ENCODE measurements around the gene REXO4. TPM values are rescaled to one million over a fixed set of nuclear protein-coding genes. Genes with fewer than 3 reads are reported as not detected.
A peak's percentile ranks its signal among the peaks of the same experiment; 100 is the strongest.

REXO4 gene
- total RNA-seq, 1 experiment from 2014 or later: 38.6 TPM

DNA sequence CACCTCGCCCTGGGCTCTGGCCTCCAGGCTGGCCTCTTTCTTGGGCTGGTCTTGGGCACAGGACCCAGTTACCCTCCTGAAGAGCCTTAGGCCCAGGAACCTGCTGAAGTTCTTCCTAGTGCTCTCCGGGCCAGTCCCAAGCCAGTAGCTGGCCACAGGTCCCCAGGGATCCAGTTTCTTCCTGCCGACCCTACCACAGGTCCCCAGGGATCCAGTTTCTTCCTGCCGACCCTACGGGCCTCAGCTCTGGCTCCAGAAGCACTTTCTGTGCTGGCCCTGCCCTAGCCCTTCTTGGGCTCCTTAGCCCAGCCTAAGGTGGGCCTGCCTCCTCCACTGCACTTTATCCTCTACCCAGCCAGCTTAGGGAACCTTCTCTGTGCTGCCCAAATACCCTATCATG lies 23.8 kb upstream of the REXO4 start (continued):
- TF ChIP-seq, protein P1, sequence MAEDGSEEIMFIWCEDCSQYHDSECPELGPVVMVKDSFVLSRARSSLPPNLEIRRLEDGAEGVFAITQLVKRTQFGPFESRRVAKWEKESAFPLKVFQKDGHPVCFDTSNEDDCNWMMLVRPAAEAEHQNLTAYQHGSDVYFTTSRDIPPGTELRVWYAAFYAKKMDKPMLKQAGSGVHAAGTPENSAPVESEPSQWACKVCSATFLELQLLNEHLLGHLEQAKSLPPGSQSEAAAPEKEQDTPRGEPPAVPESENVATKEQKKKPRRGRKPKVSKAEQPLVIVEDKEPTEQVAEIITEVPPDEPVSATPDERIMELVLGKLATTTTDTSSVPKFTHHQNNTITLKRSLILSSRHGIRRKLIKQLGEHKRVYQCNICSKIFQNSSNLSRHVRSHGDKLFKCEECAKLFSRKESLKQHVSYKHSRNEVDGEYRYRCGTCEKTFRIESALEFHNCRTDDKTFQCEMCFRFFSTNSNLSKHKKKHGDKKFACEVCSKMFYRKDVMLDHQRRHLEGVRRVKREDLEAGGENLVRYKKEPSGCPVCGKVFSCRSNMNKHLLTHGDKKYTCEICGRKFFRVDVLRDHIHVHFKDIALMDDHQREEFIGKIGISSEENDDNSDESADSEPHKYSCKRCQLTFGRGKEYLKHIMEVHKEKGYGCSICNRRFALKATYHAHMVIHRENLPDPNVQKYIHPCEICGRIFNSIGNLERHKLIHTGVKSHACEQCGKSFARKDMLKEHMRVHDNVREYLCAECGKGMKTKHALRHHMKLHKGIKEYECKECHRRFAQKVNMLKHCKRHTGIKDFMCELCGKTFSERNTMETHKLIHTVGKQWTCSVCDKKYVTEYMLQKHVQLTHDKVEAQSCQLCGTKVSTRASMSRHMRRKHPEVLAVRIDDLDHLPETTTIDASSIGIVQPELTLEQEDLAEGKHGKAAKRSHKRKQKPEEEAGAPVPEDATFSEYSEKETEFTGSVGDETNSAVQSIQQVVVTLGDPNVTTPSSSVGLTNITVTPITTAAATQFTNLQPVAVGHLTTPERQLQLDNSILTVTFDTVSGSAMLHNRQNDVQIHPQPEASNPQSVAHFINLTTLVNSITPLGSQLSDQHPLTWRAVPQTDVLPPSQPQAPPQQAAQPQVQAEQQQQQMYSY (CRISPR knock-in tag; IDR thresholded peaks at IDR 0.05): no peak
- TF ChIP-seq FOXK1 (CRISPR knock-in tag; IDR thresholded peaks at IDR 0.05): no peak
- no peak for TF ChIP-seq ZNF263 (CRISPR knock-in tag; IDR thresholded peaks at IDR 0.05; ENCODE audit: low read depth)
- no peak for TF ChIP-seq TP53 (CRISPR knock-in tag; IDR thresholded peaks at IDR 0.05)
- TF ChIP-seq NR1H2 (CRISPR knock-in tag; IDR thresholded peaks at IDR 0.05): no peak
- no peak for TF ChIP-seq ESRRA (CRISPR knock-in tag; IDR thresholded peaks at IDR 0.05; ENCODE audit: borderline replicate concordance)
- no peak for TF ChIP-seq CREM (CRISPR knock-in tag; IDR thresholded peaks at IDR 0.05)
- no peak for TF ChIP-seq TCF7 (CRISPR knock-in tag; IDR thresholded peaks at IDR 0.05; ENCODE audit: low read depth)
- no peak for TF ChIP-seq NFE2L1 (CRISPR knock-in tag; IDR thresholded peaks at IDR 0.05)
- TF ChIP-seq ATF1 (CRISPR knock-in tag; IDR thresholded peaks at IDR 0.05): no peak
- no peak for TF ChIP-seq HMGA2 (CRISPR knock-in tag; IDR thresholded peaks at IDR 0.05)

DNA sequence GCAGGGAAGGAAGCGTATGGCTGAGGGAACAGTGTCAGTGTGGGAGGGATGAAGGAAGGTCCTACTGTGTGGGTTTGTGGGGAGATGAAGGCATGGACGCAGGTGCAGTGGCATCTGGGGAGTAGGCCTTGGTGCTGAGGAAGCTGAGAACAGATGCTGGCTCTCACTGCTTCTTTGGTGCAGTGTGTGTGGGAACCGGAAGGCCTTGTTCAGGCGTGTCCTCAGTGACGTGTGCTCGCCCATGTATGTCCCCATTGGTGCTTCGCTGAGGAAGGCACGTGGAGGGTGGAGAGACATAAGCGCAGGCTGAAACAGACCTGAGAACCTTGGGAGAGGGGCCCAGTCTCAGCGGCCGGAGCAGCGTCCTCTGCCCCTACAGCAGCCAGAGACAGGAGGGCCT lies 23.1 kb upstream of the REXO4 start:
- no peak for DNase-seq (ENCODE audit: low spot score)
- ChIA-PET CTCF (no interaction called here), POLR2A (no interaction called here)
- Mint-ChIP-seq H3K27ac (peak overlapping the region; percentile 73; the same call in 1 of the 2 replicates), H3K4me1 (no peaks in the 10 kb centered on the region), H3K27me3 (ENCODE audit: low read depth) (no peaks in the 10 kb centered on the region), H3K9me3 (no peaks in the 10 kb centered on the region), H3K36me3 (no peaks in the 10 kb centered on the region), H3K4me3 (no peak overlapping the region)
- no peak for ATAC-seq
- TF ChIP-seq, protein P2, sequence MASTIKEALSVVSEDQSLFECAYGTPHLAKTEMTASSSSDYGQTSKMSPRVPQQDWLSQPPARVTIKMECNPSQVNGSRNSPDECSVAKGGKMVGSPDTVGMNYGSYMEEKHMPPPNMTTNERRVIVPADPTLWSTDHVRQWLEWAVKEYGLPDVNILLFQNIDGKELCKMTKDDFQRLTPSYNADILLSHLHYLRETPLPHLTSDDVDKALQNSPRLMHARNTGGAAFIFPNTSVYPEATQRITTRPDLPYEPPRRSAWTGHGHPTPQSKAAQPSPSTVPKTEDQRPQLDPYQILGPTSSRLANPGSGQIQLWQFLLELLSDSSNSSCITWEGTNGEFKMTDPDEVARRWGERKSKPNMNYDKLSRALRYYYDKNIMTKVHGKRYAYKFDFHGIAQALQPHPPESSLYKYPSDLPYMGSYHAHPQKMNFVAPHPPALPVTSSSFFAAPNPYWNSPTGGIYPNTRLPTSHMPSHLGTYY (CRISPR knock-in tag; IDR thresholded peaks at IDR 0.05): no peak
- no peak for TF ChIP-seq NR1H2 (CRISPR knock-in tag; IDR thresholded peaks at IDR 0.05)
- TF ChIP-seq ELF4 (CRISPR knock-in tag; IDR thresholded peaks at IDR 0.05; ENCODE audit: low read depth): no peak
- TF ChIP-seq, protein P3, sequence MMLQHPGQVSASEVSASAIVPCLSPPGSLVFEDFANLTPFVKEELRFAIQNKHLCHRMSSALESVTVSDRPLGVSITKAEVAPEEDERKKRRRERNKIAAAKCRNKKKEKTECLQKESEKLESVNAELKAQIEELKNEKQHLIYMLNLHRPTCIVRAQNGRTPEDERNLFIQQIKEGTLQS (CRISPR knock-in tag; conservative IDR thresholded peaks at IDR 0.05): no peak
- TF ChIP-seq SP1 (CRISPR knock-in tag; conservative IDR thresholded peaks at IDR 0.05): no peak
- TF ChIP-seq, protein P4, sequence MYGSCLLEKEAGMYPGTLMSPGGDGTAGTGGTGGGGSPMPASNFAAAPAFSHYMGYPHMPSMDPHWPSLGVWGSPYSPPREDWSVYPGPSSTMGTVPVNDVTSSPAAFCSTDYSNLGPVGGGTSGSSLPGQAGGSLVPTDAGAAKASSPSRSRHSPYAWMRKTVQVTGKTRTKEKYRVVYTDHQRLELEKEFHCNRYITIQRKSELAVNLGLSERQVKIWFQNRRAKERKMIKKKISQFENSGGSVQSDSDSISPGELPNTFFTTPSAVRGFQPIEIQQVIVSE (CRISPR knock-in tag; IDR thresholded peaks at IDR 0.05; ENCODE audit: borderline replicate concordance): no peak
- TF ChIP-seq FOXK1 (CRISPR knock-in tag; IDR thresholded peaks at IDR 0.05): no peak
- TF ChIP-seq, protein P5, sequence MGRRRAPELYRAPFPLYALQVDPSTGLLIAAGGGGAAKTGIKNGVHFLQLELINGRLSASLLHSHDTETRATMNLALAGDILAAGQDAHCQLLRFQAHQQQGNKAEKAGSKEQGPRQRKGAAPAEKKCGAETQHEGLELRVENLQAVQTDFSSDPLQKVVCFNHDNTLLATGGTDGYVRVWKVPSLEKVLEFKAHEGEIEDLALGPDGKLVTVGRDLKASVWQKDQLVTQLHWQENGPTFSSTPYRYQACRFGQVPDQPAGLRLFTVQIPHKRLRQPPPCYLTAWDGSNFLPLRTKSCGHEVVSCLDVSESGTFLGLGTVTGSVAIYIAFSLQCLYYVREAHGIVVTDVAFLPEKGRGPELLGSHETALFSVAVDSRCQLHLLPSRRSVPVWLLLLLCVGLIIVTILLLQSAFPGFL (CRISPR knock-in tag; IDR thresholded peaks at IDR 0.05; ENCODE audit: borderline replicate concordance): no peak
- TF ChIP-seq ZNF416 (CRISPR knock-in tag; IDR thresholded peaks at IDR 0.05): no peak
- TF ChIP-seq, protein P6, sequence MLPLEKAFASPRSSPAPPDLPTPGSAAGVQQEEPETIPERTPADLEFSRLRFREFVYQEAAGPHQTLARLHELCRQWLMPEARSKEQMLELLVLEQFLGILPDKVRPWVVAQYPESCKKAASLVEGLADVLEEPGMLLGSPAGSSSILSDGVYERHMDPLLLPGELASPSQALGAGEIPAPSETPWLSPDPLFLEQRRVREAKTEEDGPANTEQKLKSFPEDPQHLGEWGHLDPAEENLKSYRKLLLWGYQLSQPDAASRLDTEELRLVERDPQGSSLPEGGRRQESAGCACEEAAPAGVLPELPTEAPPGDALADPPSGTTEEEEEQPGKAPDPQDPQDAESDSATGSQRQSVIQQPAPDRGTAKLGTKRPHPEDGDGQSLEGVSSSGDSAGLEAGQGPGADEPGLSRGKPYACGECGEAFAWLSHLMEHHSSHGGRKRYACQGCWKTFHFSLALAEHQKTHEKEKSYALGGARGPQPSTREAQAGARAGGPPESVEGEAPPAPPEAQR (CRISPR knock-in tag; IDR thresholded peaks at IDR 0.05): no peak
- TF ChIP-seq, protein P7, sequence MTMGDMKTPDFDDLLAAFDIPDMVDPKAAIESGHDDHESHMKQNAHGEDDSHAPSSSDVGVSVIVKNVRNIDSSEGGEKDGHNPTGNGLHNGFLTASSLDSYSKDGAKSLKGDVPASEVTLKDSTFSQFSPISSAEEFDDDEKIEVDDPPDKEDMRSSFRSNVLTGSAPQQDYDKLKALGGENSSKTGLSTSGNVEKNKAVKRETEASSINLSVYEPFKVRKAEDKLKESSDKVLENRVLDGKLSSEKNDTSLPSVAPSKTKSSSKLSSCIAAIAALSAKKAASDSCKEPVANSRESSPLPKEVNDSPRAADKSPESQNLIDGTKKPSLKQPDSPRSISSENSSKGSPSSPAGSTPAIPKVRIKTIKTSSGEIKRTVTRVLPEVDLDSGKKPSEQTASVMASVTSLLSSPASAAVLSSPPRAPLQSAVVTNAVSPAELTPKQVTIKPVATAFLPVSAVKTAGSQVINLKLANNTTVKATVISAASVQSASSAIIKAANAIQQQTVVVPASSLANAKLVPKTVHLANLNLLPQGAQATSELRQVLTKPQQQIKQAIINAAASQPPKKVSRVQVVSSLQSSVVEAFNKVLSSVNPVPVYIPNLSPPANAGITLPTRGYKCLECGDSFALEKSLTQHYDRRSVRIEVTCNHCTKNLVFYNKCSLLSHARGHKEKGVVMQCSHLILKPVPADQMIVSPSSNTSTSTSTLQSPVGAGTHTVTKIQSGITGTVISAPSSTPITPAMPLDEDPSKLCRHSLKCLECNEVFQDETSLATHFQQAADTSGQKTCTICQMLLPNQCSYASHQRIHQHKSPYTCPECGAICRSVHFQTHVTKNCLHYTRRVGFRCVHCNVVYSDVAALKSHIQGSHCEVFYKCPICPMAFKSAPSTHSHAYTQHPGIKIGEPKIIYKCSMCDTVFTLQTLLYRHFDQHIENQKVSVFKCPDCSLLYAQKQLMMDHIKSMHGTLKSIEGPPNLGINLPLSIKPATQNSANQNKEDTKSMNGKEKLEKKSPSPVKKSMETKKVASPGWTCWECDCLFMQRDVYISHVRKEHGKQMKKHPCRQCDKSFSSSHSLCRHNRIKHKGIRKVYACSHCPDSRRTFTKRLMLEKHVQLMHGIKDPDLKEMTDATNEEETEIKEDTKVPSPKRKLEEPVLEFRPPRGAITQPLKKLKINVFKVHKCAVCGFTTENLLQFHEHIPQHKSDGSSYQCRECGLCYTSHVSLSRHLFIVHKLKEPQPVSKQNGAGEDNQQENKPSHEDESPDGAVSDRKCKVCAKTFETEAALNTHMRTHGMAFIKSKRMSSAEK (CRISPR knock-in tag; IDR thresholded peaks at IDR 0.05; ENCODE audit: borderline replicate concordance): no peak
- no peak for TF ChIP-seq SOX15 (CRISPR knock-in tag; IDR thresholded peaks at IDR 0.05)
- TF ChIP-seq, protein P8, sequence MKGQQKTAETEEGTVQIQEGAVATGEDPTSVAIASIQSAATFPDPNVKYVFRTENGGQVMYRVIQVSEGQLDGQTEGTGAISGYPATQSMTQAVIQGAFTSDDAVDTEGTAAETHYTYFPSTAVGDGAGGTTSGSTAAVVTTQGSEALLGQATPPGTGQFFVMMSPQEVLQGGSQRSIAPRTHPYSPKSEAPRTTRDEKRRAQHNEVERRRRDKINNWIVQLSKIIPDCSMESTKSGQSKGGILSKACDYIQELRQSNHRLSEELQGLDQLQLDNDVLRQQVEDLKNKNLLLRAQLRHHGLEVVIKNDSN (CRISPR knock-in tag; IDR thresholded peaks at IDR 0.05): no peak
- no peak for TF ChIP-seq TEAD1 (CRISPR knock-in tag; IDR thresholded peaks at IDR 0.05)
- no peak for TF ChIP-seq IRF2 (CRISPR knock-in tag; IDR thresholded peaks at IDR 0.05; ENCODE audit: borderline replicate concordance, low read depth)
